ENCODE data around the gene SCAMP3. TPM values are rescaled to one million over a fixed set of nuclear protein-coding genes. Genes with fewer than 3 reads are reported as not detected.
"Not testable (repeated sequence)": the region's sequence is repeated elsewhere in the genome, so short reads cannot be mapped to it uniquely, and the experiment has no call there.

The SCAMP3 gene
- total and polyA plus RNA-seq, 4 donors: 14.9 to 47.0 (median 31.7) TPM

DNA sequence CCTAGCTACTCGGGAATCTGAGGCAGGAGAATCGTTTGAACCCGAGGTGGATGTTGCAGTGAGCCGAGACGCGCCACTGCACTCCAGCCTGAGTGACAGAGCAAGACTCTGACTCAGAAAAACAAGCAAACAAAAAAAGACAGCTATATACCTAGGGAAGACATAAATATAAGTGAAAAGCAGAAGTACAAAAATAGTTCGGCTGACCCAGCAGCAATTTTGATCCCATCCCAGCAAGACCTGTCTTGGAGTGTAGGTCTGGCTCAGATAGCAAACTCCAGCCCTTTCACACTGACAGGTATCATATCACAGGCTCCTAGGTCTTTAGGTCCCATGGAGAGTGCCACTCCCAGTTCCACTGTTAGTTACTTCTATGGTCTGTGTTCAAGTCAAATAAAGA is 39.1 kb downstream of the SCAMP3 start (continued):
- TF ChIP-seq RAD21 (IDR thresholded peaks at IDR 0.05) (no peak), RXRA (IDR thresholded peaks at IDR 0.05) (no peak), HNF4A (conservative IDR thresholded peaks at IDR 0.05) (no peak)
- TF ChIP-seq, protein P1, sequence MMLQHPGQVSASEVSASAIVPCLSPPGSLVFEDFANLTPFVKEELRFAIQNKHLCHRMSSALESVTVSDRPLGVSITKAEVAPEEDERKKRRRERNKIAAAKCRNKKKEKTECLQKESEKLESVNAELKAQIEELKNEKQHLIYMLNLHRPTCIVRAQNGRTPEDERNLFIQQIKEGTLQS (IDR thresholded peaks at IDR 0.05): no peak

DNA sequence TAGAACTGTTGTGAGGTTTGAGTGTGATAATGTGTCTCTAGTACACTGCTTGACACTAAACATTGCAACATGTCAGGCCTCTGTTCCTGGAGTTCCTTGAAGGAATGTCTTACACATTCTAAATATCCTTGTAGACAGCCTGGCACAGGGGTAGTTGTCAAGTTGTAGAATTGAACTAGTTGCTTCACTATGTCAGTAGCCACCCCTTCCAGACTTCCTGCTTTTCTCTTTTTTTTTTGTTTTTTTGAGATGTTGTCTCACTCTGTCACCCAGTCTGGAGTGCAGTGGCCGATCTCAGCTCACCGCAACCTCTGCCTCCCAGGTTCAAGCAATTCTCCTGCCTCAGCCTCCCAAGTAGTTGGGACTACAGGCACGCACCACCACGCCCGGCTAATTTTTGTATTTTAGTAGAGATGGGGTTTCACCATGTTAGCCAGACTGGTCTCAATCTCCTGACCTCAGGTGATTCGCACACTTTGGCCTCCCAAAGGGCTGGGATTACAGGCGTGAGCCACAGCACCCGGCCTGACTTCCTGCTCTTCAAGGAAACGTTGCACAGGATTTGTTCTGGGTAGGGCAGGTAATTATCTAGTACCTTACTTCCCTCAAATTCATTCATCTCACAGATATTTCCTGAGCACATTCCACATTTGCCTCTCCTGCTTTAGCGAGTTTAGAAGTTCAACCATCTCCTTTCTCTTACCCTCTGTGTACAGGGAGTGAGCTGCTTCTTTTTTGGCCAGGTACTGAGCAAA is 41.8 kb downstream of the SCAMP3 start:
- H3K36me3 ChIP-seq (ENCODE audit: control insufficient read depth in 4 of 4, insufficient read depth in 3 of 4, low read depth in 1 of 4, low read length in 3 of 4); H3K27me3 ChIP-seq (ENCODE audit: control insufficient read depth in 4 of 4, insufficient read depth in 4 of 4, low read length in 3 of 4); H3K4me1 ChIP-seq (ENCODE audit: control insufficient read depth in 4 of 4, insufficient read depth in 4 of 4, low read length in 3 of 4); H3K27ac ChIP-seq (ENCODE audit: low read depth in 1 of 2, low read length in 2 of 2); H3K9me3 ChIP-seq (ENCODE audit: control insufficient read depth in 4 of 4, low read length in 3 of 4); H3K9ac ChIP-seq (ENCODE audit: low read depth in 1 of 2, low read length in 2 of 2); H3K4me3 ChIP-seq (ENCODE audit: low read depth in 1 of 3, low read length in 3 of 3); DNase-seq (ENCODE audit: low spot score): not testable (repeated sequence)
- WGBS: 87% methylated on average over 10 of the region's 10 CpGs

DNA sequence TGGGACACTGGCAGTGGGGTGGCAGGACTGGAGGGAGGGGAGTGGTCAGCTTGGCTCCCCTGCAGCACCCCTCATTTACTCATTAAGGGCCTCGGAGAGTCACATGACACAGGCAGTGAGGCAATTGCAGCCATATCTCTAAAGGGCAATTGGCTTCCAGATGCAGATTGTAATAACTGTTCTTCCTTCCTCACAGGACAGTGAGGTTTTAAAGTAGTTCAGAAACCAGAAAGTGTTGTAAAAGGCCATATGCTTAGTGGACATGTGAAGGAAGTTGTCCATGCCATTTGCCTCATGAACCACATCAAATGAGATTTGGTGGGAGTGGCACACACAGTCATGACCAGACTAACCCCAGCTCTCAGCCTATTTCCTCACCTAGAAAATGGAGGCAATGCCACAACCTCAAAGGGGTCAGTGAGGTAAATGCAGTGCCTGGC is 42.5 kb downstream of the SCAMP3 start:
- H3K4me3 ChIP-seq (ENCODE audit: low read depth in 1 of 3, low read length in 3 of 3): no peak overlapping the region

DNA sequence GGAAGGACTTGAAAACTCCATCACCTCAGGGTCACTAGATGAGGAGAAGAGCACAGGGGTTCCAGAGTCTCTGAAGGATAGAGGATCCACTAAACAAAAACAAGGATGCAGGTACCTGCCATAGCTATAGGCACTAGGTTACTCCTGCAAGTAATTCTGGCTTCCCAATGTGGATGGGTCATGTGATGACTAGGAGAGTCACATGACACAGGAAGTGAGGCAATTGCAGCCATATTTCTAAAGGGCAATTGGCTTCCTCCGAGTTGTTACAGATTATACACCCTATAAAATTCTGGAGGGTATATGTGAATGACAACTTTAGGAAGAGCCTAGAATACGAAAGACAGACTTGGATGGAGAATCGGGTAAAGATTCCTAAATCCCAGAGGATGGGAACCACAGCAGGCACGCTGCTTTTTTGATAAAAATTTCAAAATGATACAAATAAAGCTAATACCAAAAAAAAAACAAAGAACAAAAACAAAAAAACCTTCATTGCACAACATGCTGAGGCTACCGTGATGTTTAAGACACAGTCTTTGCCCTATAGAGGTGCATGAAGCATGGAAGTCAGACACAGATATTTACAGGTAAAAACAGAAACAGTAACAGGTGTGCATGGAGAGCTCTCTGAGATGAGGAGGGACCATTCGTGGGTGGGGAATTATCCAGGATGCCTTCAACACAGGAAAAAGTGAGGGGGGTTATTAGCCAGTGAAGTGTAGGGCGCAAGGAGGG is 43.1 kb downstream of the SCAMP3 start:
- peak overlapping the region in 1 of 3 donors; percentile 15 for H3K4me3 ChIP-seq (ENCODE audit: low read depth in 1 of 3, low read length in 3 of 3)
- H3K27me3 ChIP-seq (ENCODE audit: control insufficient read depth in 4 of 4, insufficient read depth in 4 of 4, low read length in 3 of 4): no peaks in the 10 kb centered on the region
- TF ChIP-seq YY1 (IDR thresholded peaks at IDR 0.05): peak; percentile 99
- TF ChIP-seq, protein P1 (IDR thresholded peaks at IDR 0.05): no peak
- peak in 1 of 2 donors; percentile 20 for TF ChIP-seq GABPA (IDR thresholded peaks at IDR 0.05 in 1 of 2, conservative IDR thresholded peaks at IDR 0.05 in 1 of 2)
- H3K36me3 ChIP-seq (ENCODE audit: control insufficient read depth in 4 of 4, insufficient read depth in 3 of 4, low read depth in 1 of 4, low read length in 3 of 4): no peaks in the 10 kb centered on the region
- no peaks in the 10 kb centered on the region for H3K9me3 ChIP-seq (ENCODE audit: control insufficient read depth in 4 of 4, low read length in 3 of 4)
- no peak for DNase-seq (ENCODE audit: low spot score)
- peaks cover 0 to 3% (median 1%) of the 10 kb centered on the region in 4 donors for H3K4me1 ChIP-seq (ENCODE audit: control insufficient read depth in 4 of 4, insufficient read depth in 4 of 4, low read length in 3 of 4)
- 38% methylated on average over 7 of the region's 7 CpGs for WGBS
- no peak overlapping the region for H3K27ac ChIP-seq (ENCODE audit: low read depth in 1 of 2, low read length in 2 of 2)
- H3K9ac ChIP-seq (ENCODE audit: low read depth in 1 of 2, low read length in 2 of 2): no peak overlapping the region

More for the DNA sequence above, 42.5 kb downstream of the SCAMP3 start:
- 13% methylated on average over 1 of the region's 1 CpG for WGBS
- no peak overlapping the region for H3K9ac ChIP-seq (ENCODE audit: low read depth in 1 of 2, low read length in 2 of 2)
- TF ChIP-seq, protein P2, sequence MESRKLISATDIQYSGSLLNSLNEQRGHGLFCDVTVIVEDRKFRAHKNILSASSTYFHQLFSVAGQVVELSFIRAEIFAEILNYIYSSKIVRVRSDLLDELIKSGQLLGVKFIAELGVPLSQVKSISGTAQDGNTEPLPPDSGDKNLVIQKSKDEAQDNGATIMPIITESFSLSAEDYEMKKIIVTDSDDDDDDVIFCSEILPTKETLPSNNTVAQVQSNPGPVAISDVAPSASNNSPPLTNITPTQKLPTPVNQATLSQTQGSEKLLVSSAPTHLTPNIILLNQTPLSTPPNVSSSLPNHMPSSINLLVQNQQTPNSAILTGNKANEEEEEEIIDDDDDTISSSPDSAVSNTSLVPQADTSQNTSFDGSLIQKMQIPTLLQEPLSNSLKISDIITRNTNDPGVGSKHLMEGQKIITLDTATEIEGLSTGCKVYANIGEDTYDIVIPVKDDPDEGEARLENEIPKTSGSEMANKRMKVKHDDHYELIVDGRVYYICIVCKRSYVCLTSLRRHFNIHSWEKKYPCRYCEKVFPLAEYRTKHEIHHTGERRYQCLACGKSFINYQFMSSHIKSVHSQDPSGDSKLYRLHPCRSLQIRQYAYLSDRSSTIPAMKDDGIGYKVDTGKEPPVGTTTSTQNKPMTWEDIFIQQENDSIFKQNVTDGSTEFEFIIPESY (IDR thresholded peaks at IDR 0.05): no peak
- TF ChIP-seq SP1 (IDR thresholded peaks at IDR 0.05) (no peak), YY1 (IDR thresholded peaks at IDR 0.05) (peak; percentile 87)
- H3K4me1 ChIP-seq (ENCODE audit: control insufficient read depth in 4 of 4, insufficient read depth in 4 of 4, low read length in 3 of 4): peaks cover 0 to 3% (median 1%) of the 10 kb centered on the region in 4 donors
- DNase-seq (ENCODE audit: low spot score): no peak
- H3K9me3 ChIP-seq (ENCODE audit: control insufficient read depth in 4 of 4, low read length in 3 of 4): no peaks in the 10 kb centered on the region
- H3K27ac ChIP-seq (ENCODE audit: low read depth in 1 of 2, low read length in 2 of 2): no peak overlapping the region
- no peaks in the 10 kb centered on the region for H3K27me3 ChIP-seq (ENCODE audit: control insufficient read depth in 4 of 4, insufficient read depth in 4 of 4, low read length in 3 of 4)
- no peaks in the 10 kb centered on the region for H3K36me3 ChIP-seq (ENCODE audit: control insufficient read depth in 4 of 4, insufficient read depth in 3 of 4, low read depth in 1 of 4, low read length in 3 of 4)

DNA sequence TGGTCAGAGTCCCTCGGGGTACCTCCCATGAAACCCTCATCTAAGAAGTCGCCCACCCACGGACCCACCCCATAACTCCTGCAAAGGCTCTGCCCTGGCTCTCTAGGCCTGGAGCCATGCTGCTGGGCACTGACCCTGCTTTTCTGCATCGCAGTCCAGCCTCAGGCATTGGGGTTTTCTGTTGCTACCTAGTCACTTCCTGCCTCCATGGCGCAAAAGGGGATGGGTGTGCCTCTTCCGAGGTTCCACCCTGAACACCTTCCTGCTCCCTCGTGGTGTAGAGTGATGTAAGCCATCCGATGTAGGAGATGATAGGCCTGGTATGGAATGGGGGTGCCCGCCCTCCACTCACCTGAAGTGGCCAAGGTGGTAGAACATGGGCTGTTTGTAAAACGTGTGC is 47.5 kb downstream of the SCAMP3 start:
- not testable (repeated sequence) for H3K9ac ChIP-seq (ENCODE audit: low read depth in 1 of 2, low read length in 2 of 2); H3K27me3 ChIP-seq (ENCODE audit: control insufficient read depth in 4 of 4, insufficient read depth in 4 of 4, low read length in 3 of 4); DNase-seq (ENCODE audit: low spot score); H3K27ac ChIP-seq (ENCODE audit: low read depth in 1 of 2, low read length in 2 of 2); H3K4me1 ChIP-seq (ENCODE audit: control insufficient read depth in 4 of 4, insufficient read depth in 4 of 4, low read length in 3 of 4); H3K4me3 ChIP-seq (ENCODE audit: low read depth in 1 of 3, low read length in 3 of 3); H3K36me3 ChIP-seq (ENCODE audit: control insufficient read depth in 4 of 4, insufficient read depth in 3 of 4, low read depth in 1 of 4, low read length in 3 of 4); H3K9me3 ChIP-seq (ENCODE audit: control insufficient read depth in 4 of 4, low read length in 3 of 4)
- WGBS: 87% methylated on average over 9 of the region's 10 CpGs

DNA sequence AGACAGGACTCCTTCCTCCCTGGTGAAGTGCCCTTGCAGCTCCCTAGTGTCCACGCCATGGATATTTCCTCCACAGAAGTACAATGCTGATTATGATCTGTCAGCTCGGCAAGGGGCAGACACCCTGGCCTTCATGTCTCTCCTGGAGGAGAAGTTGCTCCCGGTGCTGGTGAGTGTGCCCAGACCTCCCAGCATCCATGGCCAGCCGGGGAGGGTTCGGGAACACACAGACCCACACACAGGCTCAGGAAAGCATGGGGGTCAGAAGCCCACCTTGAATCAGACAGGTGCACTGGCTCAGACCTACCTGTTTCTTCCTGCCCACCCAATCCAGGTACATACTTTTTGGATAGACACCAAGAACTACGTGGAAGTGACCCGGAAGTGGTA is 50.1 kb downstream of the SCAMP3 start:
- H3K4me3 ChIP-seq (ENCODE audit: low read depth in 1 of 3, low read length in 3 of 3); H3K9ac ChIP-seq (ENCODE audit: low read depth in 1 of 2, low read length in 2 of 2); H3K9me3 ChIP-seq (ENCODE audit: control insufficient read depth in 4 of 4, low read length in 3 of 4); H3K27me3 ChIP-seq (ENCODE audit: control insufficient read depth in 4 of 4, insufficient read depth in 4 of 4, low read length in 3 of 4); H3K27ac ChIP-seq (ENCODE audit: low read depth in 1 of 2, low read length in 2 of 2); H3K36me3 ChIP-seq (ENCODE audit: control insufficient read depth in 4 of 4, insufficient read depth in 3 of 4, low read depth in 1 of 4, low read length in 3 of 4); DNase-seq (ENCODE audit: low spot score): not testable (repeated sequence)
- 87% methylated on average over 7 of the region's 7 CpGs for WGBS
- H3K4me1 ChIP-seq (ENCODE audit: control insufficient read depth in 4 of 4, insufficient read depth in 4 of 4, low read length in 3 of 4): peaks cover 2 to 25% (median 22%) of the 10 kb centered on the region in 4 donors
